ENCODE data around the gene ZNF385C.

DNA sequence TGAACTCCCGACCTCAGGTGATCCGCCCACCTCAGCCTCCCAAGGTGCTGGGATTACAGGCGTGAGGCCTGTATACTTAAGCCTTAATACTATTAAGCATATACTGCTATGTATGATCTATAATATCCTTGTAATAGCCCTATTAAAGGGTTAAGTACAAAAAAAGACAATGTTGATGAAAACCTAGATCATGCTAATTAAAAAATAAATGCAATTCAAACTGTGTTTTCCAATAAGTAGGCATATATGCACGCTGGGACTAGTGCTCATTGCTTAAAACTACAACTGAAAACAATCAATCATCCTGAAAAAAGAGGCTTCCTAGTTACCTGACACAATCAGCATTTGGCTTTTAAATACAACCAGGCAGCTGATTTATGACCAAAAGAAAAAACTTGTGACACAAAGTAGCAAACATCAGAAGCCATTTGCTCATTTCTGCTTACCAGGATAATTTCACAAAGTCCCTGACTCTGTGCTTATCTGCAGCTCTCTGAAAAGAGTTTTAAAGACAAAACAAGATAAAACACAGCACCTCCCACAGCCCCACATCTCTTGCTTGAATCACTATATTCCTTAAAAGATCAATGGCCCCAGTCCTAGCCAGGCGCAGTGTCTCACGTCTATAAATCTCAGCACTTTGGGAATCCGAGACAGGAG, 11.1 kb downstream of the ZNF385C start:
- TF ChIP-seq CTCF (conservative IDR thresholded peaks at IDR 0.05 in 1 of 2, IDR thresholded peaks at IDR 0.05 in 1 of 2; ENCODE audit: low read depth in 1 of 2, low read length in 2 of 2) (no peak), EZH2 (IDR thresholded peaks at IDR 0.05; ENCODE audit: low read length, missing control alignments) (no peak)
